Upper lobe of right lung (tissue), 1 donor: Measurements from ENCODE around the gene HSPA1L. TPM values are rescaled to one million over a fixed set of nuclear protein-coding genes. Genes with fewer than 3 reads are reported as not detected.
"Not testable (repeated sequence)": the region's sequence is repeated elsewhere in the genome, so short reads cannot be mapped to it uniquely, and the experiment has no call there.

Experiments used
- ATAC-seq: fragments of 200-7000 bp; cut with Tn5 transposase; one replicate; pipeline ENCODE4 v1.9.1; 2020; ENCODE audit warnings: mild to moderate bottlenecking, moderate library complexity
- DNase-seq: peaks from one replicate; pipeline ENCODE4 v3.0.0-alpha.2; 2020
- H3K27ac ChIP-seq: fragments of 200-600 bp; one replicate; pipeline ENCODE4 v1.8.0; 2022
- H3K27me3 ChIP-seq: fragments of 200-600 bp; one replicate; pipeline ENCODE4 v1.8.0; 2022; ENCODE audit warnings: mild to moderate bottlenecking
- H3K36me3 ChIP-seq: fragments of 200-600 bp; one replicate; pipeline ENCODE4 v1.8.0; 2022
- H3K4me1 ChIP-seq: fragments of 200-600 bp; one replicate; pipeline ENCODE4 v1.8.0; 2022
- H3K4me3 ChIP-seq: fragments of 200-600 bp; one replicate; pipeline ENCODE4 v1.8.0; 2022; ENCODE audit warnings: mild to moderate bottlenecking
- H3K9me3 ChIP-seq: fragments of 200-600 bp; one replicate; pipeline ENCODE4 v1.8.0; 2022
- intact Hi-C: fragments of 100-400 bp; cut with DNase I; formaldehyde crosslinking; loops from one replicate; pipeline ENCODE4 v1.11.0; 2022
- total RNA-seq: library from RNA; stranded (reverse); fragmentation: NEBNext Ultra II Directional; extraction: Animal tissue kit (Norgen Biotek cat#: 25700); gene quantifications from one replicate; pipeline ENCODE4 v1.2.1, GENCODE V29; 2021
- TF ChIP-seq, protein P1 (sequence below): fragments of 200-600 bp; IDR thresholded peaks from one replicate; pipeline ENCODE4 v1.8.0; 2022; ENCODE audit warnings: antibody characterized with exemption
- donor health status: DM: no; HTN: yes; CAD: no; lungs with severe emphysema.

Gene HSPA1L
- total RNA-seq, 1 donor from 2014 or later, result 2.0 TPM

- H3K4me1 ChIP-seq, result peaks cover 6% of the 10 kb centered on the region
- ATAC-seq (no peak), DNase-seq (no peak)
- TF ChIP-seq, protein P1, sequence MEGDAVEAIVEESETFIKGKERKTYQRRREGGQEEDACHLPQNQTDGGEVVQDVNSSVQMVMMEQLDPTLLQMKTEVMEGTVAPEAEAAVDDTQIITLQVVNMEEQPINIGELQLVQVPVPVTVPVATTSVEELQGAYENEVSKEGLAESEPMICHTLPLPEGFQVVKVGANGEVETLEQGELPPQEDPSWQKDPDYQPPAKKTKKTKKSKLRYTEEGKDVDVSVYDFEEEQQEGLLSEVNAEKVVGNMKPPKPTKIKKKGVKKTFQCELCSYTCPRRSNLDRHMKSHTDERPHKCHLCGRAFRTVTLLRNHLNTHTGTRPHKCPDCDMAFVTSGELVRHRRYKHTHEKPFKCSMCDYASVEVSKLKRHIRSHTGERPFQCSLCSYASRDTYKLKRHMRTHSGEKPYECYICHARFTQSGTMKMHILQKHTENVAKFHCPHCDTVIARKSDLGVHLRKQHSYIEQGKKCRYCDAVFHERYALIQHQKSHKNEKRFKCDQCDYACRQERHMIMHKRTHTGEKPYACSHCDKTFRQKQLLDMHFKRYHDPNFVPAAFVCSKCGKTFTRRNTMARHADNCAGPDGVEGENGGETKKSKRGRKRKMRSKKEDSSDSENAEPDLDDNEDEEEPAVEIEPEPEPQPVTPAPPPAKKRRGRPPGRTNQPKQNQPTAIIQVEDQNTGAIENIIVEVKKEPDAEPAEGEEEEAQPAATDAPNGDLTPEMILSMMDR, result no peak
- no peaks in the 10 kb centered on the region for H3K9me3 ChIP-seq
- no peaks in the 10 kb centered on the region for H3K27me3 ChIP-seq
- intact Hi-C loops, result no loop called here
- H3K36me3 ChIP-seq, result peaks cover 45% of the 10 kb centered on the region
- H3K4me3 ChIP-seq, result no peak overlapping the region
- H3K27ac ChIP-seq, result no peak overlapping the region
Measured at GRCh38 chr6:31861150-31861549, 46.1 kb upstream of the HSPA1L start.

GRCh38 chr6:31860349-31860748 lies 45.3 kb upstream of the HSPA1L start:
- Histone ChIP-seq H3K27me3 (no peaks in the 10 kb centered on the region), H3K9me3 (no peaks in the 10 kb centered on the region), H3K27ac (no peak overlapping the region), H3K36me3 (peaks cover 45% of the 10 kb centered on the region), H3K4me1 (peaks cover 6% of the 10 kb centered on the region), H3K4me3 (no peak overlapping the region)
- DNase-seq (no peak), ATAC-seq (no peak)
- intact Hi-C loops, result no loop called here
- TF ChIP-seq, protein P1, result no peak

DNA sequence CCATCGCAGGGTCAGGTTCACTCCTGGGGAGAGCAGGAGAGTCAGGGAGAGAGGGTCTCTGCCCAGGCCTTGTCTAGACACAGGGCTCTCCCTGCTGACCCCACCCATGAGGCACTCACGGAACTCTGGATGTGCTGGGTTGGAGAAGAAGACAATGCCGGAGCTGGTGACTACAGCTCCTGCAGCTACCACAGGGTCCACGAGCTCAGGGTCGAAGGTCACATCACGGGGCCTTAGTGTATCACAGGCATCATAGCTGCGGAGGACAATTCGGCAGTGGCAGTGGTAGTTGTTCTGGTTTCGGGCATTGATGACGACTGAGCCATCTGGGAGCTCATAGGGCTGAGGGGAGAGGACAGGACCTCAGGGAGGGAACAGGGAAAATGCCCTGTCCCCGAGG lies 44.8 kb upstream of the HSPA1L start:
- DNase-seq (no peak), ATAC-seq (no peak)
- Histone ChIP-seq H3K4me1 (peaks cover 6% of the 10 kb centered on the region), H3K36me3 (peaks cover 45% of the 10 kb centered on the region), H3K9me3 (no peaks in the 10 kb centered on the region), H3K27me3 (no peaks in the 10 kb centered on the region), H3K27ac (no peak overlapping the region), H3K4me3 (no peak overlapping the region)
- intact Hi-C loops, result no loop called here
- TF ChIP-seq, protein P1, result no peak

- Histone ChIP-seq H3K27me3 (no peaks in the 10 kb centered on the region), H3K27ac (no peak overlapping the region), H3K9me3 (no peaks in the 10 kb centered on the region), H3K4me1 (peaks cover 6% of the 10 kb centered on the region), H3K36me3 (peaks cover 45% of the 10 kb centered on the region), H3K4me3 (no peak overlapping the region)
- DNase-seq, result no peak
- intact Hi-C loops, result no loop called here
- TF ChIP-seq, protein P1, result no peak
- ATAC-seq, result no peak
Measured at GRCh38 chr6:31858707-31859106, 43.6 kb upstream of the HSPA1L start.

- intact Hi-C loops, H3K4me3 ChIP-seq, H3K27ac ChIP-seq, H3K27me3 ChIP-seq, H3K9me3 ChIP-seq, H3K4me1 ChIP-seq, ATAC-seq, DNase-seq: not testable (repeated sequence)
- peaks cover 45% of the 10 kb centered on the region for H3K36me3 ChIP-seq
Measured at GRCh38 chr6:31857774-31858173, 42.7 kb upstream of the HSPA1L start.

GRCh38 chr6:31851980-31852718 lies 37.1 kb upstream of the HSPA1L start:
- H3K4me3 ChIP-seq, H3K9me3 ChIP-seq, H3K27ac ChIP-seq, intact Hi-C loops, DNase-seq, H3K27me3 ChIP-seq, H3K36me3 ChIP-seq, ATAC-seq, H3K4me1 ChIP-seq: not testable (repeated sequence)

DNA sequence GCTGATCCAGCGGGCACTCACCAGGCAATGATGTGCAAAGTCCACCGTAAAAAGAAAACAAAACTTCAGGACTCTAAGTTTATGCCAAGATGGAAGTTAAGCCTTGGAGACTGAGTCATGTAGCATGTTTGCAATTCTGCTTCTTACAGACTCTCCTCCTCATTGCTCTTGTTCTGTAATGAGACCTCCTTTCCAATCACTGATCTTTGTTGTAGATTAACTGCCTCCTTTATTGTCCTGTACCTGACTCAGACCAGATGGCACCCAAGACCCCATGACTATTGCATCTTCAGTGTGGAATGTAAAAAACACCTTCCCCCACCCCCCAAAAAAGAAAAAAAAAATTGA lies 36.4 kb upstream of the HSPA1L start:
- no peaks in the 10 kb centered on the region for H3K36me3 ChIP-seq
- ATAC-seq, result no peak

More for the DNA sequence above, 36.4 kb upstream of the HSPA1L start:
- Histone ChIP-seq H3K9me3 (no peaks in the 10 kb centered on the region), H3K4me3 (no peak overlapping the region), H3K27me3 (no peaks in the 10 kb centered on the region), H3K27ac (no peak overlapping the region), H3K4me1 (no peaks in the 10 kb centered on the region)
- intact Hi-C loops, result no loop called here
- TF ChIP-seq, protein P1, result no peak
- no peak for DNase-seq
